Stimulated activated CD8-positive, alpha-beta memory T cell treated with anti-CD3 and anti-CD28 coated beads, Interleukin-15, amount 100 ng/mL, for 1 hour (primary cell): ENCODE results near the gene PMM2.
"Not testable (repeated sequence)": the region's sequence is repeated elsewhere in the genome, so short reads cannot be mapped to it uniquely, and the experiment has no call there.

Source experiments
- DNase-seq: peaks from one replicate; pipeline ENCODE4 v3.0.0-alpha.2; 2020; ENCODE audit warnings: low read depth

Gene PMM2

DNA sequence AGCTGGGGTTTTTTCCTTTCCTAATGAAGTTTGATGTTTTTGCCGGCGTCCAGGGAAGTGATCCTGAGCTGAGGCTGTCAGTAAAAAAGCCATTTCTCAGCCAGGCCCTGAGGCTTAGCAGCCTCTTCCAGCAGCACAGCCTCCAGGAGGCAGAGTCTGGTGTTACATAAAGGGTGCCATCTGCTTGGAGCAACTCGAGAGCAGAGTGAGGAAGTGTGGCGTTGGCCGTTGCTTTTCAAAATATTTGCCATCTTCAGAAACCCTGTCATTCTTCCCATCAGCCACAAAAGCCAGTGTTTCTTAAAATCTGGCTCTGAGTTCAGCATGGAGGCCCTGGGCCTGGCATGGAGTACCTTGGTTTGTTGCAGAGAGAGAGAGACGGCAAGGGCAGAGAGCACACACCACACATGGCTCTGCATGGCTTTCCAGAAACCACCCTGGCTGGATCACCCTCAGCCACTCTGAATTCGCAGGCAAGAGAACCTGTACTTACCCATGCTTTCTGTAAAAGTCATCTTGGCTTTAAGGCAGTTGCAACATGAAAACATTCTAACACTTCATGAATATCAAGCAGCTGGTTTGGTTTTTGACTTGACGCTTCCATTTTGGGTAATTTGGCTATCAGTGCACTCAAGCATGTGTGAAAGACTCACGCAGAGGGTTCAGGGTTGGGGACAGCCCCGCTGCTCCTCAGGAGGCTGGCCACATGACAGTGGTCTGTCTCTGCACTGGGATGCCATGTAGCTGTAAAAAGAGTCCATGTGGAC lies 21.0 kb downstream of the PMM2 start:
- no peak for DNase-seq

DNA sequence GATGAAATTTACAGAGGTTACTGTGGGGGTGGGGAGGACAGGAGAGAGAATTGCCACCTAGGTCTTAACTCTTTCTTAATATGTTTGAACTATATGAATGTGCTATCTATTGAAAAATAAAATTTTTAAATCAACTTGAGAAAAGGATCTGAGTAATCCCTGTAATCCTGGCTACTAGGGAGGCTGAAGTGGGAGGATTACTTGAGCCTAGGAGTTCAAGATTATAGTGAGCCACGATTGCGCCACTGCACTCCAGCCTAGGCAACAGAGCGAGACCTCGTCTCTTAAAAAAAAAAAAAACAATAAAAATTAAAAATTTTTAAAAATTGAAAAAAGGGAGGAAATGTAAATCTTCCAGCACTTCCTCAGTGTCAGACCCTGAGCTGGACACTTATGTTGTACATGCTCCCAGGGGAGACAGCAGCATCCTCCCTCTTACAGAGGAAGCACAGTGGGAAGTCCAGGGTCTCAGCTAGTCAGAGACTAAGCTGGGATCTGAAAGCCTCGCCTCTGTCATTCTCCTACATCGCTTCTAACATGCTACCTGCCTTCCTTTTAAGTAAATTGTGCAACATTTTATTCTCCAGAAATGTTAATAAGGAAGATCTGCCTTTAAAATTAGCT lies 21.9 kb downstream of the PMM2 start:
- no peak for DNase-seq

DNA sequence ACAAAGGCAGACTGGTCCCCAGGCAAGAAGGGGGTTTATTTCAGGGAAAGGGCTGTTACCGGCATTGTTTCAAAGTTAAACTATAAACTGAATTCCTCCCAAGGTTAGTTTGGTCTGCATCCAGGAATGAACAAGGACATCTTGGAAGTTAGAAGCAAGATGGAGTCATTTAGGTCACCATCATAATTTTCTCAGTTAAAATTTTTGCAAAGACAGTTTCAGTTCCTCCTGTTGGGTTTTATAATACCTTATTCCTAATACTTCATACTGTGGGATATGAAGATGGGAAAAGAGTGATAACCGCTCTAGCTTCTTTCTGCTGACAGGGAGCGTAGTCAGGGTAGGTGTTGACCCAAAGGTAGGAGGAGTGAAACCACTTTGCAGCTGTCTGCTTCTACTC lies 24.8 kb downstream of the PMM2 start:
- no peak for DNase-seq

DNA sequence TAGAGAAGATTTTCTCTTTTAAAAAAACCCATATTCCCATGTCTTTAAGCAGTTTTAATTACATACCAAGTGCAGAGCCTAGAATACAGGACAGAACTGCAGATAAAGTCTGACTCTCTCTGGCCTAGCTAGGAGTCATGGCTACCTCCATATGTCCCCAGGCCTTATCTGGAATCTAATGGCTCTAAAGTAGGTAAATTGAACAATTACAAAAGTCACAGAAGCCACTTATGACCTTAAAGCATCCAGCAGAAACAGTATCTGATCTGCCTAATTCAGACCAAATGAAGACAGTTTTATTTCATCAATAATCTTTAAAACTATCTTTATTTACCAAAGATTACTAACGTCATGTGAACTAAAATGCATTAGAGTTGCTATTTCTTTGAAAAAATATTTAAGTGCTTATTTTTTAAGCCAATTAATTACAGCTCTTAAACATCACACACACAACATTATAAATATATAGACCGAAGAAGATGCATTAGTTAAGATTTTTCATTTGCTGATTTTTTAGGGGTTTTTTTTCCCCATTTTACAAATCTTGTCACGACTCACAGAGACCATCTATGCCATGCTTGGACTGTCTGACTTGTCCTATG lies 28.7 kb downstream of the PMM2 start:
- no peak for DNase-seq

DNA sequence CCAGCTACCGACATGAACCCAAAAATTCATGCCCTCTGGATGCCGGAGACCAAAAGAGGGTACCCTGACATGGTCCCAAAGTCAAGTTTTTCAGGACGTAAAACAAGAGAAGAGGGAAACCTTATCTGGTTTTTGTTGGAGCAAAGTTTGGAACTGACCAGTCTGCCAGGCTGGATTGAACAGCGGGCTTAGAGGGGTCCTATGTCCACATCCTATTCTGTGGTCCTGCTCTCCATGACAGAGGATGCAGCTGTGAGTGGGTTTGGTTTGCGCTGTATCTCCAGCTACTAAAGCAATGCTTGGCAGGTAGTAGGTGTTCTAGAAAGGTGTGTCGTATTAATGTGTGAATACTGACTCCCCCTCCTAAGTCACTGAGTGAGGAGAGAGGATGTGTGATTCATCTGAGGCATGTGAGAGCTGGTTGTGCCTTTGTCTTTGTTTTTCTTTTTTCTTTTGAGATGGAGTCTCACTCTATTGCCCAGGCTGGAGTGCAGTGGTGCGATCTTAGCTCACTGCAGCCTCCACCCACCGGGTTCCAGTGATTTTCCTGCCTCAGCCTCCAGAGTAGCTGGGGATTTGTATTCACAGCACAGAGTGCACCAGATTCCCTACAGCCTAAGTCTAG lies 31.0 kb downstream of the PMM2 start:
- no peak for DNase-seq

DNA sequence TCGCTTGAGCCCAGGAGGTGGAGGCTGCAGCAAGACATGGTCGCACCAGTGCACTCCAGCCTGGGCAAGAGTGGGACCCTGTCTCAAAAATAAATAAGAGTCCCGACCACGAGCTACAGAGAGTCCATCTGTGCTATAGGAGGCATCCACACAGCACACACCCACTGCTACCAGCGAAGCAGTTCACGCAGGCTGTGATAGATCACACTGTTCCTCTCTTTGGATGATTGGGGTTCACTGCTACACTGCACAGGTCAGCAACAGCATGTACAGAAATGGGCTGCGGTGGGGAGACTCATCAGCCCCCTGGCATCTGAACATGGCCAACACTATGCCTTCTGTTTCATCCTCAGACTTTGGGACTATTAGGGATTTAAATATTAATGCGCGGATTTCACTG lies 33.8 kb downstream of the PMM2 start:
- no peak for DNase-seq

DNA sequence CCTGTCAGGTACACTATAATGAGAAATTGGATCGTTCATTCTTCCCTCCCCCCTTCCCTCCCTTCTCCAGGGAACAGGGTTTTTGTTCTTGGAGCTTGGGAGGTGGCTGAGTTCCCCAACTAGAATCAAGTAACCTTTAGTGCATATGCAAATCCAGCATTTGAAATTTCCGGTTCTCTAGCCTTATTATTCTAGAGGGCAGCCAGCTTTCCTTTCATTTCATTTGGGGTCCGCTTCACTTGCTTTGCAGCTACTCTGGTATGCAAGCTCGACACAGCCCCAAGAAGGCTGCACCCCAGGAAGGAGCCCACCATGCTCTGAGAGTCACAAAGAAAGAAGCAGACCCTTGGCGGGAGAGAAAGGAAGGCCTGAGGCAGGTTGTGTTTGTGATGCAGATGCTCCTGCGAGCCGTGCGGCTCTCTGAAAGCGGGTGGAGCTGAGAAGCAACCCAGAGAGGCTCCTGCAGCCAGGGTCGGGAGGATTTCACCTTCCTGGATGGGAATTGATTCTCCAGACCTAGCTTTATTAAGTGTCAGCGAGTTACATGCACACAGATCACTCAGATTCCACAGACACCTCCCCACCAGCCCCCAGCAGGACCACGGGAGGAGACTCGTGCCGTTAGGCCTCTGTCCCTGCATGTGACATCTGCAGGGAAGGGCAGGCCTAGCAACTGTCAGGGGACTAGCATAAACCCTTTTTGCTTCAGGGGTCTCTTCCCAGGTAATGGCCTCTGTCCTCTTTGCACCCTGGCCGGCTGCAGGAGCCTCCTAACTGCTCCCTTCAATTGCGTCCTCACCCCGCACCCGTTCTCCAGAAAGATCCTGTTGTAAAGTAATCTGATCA lies 34.5 kb downstream of the PMM2 start:
- no peak for DNase-seq

DNA sequence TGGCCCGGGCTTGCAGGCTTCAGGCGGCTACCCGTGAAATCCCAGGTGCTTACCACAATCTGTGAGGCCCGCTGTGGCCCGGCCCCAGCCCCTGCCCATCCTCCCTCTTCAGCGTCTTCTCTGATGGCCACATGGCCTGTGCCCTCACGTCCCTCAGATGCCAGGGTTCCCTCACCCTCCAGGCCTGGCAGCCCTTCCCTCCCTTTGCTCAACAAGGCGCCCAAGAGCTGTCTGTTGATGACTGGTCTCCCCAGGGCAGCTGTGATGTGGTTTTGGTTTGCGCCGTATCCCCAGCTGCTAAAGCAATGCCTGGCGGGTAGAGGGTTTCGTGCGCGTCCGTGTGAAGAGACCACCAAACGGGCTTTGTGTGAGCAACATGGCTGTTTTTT lies 35.1 kb downstream of the PMM2 start:
- no peak for DNase-seq

DNA sequence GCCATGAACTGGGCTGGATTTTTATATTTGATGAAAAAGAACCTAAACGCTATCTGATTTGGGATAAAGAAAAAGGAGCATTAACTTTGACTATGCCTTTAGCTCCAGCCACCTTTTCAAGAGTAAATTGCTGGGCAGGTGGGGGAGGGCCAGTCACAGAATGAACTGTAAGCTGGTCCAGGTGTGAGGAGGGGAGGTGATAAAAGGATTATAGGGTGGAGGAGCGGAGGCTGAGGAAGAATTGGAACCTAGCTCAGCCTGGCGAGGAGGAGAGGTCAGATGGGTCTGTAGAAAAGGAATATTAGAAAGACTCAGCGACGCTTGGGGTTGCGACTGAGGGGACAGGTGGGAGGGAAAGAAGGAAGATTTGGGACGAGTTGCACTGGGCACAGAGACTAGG lies 39.2 kb downstream of the PMM2 start:
- not testable (repeated sequence) for DNase-seq

DNA sequence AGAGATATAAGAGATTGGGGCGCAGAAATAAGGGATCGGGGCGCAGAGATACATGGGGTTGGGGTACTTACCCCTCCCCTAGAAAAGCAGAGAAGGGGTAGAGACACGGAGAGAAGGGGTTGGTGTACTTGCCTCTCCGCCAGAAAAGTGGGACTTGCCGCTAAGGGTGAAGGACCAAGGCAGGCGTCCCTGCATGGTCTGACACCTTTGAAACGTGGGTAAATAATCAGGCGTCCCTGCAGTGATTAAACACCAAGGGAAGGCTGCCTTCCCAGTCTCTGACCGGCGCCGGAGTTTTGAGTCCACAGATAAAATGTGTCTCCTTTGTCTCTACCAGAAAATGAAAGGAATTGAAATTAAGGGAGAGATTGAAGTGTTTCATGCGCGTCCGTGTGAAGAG lies 40.0 kb downstream of the PMM2 start:
- DNase-seq, result not testable (repeated sequence)

DNA sequence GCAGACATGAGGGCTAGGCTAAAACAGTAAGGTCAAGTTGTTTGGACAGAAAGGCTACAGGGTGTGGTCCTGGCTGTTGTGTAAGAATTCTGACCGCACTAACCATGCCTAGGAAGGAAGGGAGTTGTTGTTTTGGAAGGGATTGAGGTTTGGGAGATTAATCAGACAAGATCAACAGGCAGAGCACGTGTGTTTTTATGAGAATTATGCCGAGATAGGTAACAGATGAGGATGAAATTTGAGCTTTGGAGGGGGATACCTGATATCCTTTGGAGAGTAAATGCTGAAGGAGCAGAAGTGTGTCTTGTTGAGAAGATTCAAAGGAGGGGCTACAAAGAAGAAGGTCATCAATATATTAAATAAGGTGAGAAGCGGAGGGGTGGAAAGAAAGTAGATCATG lies 44.4 kb downstream of the PMM2 start:
- not testable (repeated sequence) for DNase-seq

DNA sequence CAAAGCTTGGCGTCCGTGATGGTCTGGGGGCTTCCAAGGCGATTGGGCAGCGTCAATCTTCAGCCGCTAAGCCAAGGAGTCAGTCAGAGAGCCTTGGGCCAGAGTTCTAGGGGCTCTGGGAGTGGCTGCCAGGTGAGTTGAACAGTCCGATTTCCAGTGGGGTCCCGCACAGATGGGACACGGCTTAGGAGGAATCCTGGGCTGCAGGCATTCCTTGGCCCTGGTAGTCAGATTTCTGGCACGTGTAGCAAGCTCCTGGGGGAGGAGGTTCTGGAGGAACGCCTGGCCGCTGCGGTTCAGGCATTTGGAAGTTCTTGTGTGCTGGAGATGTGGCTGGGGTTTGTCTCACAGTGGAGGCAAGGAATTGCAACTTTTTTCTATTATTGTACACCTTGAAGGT lies 45.7 kb downstream of the PMM2 start:
- not testable (repeated sequence) for DNase-seq

DNA sequence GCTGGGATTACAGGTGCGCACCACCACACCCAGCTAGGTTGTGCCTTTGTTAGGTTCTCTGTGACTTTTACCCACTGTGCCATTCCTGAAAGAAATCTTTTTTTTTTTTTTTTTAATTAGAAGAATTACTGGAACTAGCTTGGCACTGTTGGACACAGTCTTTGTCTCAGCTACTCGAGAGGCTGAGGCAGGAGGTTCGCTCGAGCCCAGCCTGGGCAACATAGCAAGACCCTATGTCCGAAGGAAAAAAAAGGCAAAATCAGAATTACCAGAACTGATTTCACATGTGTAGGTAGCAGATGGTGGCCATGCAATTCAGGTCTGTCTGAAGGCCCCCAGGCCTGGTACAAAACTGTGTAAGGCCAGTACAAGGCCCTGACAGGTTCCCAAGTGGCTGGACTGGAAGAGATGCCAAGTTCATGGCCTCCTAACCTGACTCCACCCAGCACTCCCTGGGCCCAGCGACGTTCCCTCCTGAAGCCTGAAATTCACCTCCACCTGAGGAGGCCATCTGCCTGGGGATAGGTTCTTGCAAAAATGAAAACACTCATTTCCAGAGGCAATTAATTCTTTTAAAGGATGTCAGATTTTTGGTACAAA lies 48.2 kb downstream of the PMM2 start:
- DNase-seq, result no peak

DNA sequence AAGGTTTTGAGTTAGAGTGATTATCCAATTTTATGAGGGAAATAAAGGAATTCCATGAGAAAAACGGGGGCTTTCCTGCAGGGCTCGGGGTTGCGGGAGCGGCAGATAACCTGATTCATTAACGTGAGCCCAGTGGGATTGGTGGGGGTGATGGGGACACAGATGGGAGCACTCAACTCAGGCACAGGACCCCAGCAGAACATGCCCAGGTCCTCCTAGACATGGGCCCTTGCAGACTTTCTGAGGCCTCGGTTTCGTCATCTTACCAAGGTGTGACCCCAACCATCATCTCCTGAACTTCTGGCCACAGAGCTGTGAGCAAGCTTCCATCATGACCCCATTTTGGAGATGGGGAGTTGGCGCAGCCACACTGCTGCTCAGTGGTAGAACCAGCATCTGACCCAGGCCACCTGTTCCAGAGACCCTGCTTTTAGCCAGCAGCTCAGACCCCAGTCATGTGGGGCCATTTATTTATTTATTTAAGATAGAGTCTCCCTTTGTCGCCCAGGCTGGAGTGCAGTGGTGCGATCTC lies 48.8 kb downstream of the PMM2 start:
- no peak for DNase-seq

DNA sequence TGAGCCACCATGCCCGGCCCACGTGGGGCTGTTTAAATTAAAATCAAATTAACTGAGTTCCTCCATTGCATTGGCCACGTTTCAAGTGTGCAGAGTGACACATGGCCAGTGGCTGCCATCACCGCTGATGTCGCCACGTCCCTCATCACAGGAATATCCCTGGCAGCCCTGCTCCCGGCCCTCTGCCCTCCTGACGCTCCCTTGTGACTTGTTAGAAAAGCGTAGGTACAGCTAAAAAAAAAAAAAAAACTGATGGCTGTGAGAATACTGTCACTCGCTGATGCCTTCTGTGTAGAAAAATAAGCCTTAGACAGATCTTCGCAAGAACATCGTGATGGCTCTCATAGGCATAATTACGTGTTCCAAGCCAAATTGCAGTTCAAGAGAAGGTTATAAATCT lies 49.5 kb downstream of the PMM2 start:
- no peak for DNase-seq

DNA sequence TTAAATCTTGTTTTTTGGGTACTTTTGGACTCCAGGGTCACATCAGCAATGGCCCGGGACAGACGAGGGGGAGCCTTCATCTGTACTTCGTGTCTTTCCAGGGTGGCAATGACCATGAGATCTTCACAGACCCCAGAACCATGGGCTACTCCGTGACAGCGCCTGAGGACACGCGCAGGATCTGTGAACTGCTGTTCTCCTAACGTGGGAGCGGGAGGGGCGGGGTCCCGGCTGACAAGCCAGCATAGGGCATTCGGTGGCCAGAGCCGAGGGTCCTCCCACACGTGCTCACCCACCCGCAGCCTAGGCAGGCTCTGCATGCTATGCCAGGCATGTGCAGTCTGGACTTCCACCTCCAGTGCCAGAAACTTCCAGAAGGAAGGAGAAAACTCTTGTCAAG lies 50.0 kb downstream of the PMM2 start:
- DNase-seq, result no peak

DNA sequence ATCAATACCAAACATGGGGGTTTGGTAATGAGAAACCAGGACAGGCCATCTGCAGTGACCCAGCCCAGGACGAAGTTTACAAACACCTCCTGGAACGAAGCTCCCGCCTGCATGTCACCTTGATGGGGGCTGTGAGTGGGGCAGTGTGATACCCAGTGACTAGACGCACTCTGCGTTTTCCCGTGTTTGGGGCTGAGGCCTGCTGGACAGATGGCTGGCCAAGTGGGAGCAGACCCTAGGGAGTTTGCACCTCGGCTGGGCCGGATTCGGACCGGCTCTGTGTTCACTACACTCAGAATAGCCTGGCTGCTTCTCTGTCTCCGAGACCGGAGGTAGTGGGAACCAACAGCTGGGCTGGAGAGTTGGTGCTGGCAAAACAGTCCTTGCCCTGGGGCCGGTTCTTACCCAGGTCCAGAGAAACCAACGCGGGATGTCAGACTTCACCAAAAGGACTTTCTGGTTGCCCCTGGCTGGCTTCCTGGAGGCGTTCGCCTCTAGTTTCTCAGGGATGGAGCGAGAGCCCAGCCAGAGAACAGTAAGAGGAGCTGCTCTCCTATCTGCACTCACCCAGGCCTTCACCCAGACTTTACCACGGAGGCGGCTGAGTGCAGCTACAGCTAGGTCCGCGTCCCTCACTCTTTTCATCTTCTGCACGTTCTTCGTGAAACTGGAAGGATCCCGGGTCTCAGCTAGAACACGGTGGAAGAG lies 50.7 kb downstream of the PMM2 start:
- no peak for DNase-seq

DNA sequence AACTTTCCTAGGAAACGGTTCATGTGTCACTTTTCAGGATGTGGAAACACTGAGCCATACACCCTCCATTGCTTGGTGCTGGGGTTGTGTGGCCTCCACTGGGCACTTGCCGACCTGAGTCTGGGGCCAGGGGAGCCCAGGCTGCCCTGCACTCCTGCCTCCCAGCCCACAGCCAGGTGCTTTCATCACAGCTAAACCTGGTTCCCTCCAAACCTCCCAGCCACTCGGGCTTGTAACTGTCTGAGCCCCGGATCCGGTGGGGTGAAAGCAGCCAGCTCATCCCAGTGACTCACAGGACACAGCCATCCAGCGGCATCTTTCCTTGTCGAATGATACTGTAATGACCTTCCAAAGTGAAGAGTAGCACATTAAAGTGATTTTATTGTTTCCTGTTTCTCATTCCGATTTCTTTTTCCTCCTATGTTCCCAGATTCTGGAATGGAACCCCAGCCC lies 51.3 kb downstream of the PMM2 start:
- no peak for DNase-seq

DNA sequence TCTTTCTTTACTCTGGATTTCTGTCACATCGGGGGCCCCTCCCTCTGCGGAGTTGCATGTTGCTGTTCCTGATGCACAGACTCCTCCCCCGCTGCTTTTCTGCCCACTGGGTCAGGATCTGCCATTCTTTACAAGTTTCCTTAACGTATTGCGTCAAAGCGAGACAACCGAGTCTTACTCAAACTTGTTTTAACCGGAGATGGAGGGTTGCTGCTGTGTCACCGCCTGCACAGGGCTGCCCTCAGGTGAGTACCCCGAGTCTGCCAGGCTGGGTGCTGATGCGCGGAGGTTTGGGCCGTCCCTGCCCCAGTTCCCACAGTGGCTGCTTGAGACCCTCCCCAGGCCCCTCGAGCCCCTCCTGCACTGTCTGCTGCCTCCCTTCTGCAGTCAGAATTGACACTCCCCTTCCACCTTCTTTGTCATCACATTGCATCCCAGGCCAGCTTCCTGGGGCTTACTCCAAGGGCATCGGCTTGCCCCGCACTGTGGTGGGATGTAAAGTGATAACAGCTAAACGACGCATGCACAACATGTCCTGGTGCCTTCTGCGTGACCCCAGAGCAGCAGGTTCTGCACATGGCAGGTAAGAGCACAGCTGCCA lies 51.9 kb downstream of the PMM2 start:
- DNase-seq, result no peak

DNA sequence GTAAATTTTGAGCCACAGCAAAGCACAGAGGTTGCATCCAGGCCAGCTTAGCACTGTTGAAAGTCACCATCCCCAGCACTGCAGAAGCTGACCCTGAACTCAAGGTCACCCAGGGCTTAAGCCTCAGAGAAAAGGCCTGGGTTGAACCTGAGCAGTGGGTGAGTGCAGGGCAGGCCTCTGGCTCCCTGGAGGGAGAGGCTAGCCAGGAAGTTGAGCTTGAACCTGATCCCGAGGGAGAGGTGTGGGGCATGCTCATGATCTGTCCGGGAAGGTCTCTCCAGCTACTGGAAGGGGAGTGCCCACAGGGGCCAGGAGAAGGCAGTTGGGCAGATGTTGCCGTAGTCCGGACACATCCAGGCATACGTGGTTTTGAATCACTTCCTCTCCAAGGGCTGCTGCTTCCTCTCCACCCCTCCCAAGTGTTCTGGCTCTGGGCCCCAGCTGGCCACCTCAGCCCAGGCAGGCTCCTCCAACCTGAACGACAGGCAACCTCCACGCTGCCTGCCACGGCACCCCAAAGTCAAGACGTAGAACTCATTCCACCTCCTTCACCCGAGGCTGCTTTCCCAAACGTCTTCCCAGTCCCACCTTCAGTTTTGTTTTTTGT lies 52.7 kb downstream of the PMM2 start:
- DNase-seq, result no peak
